PFSK-1 (cell line): ENCODE measurements around the gene COL23A1.
A peak's percentile ranks its signal among the peaks of the same experiment; 100 is the strongest.

Experiments
- FOXP2 ChIP-seq: optimal IDR thresholded peaks from 2 replicates; pipeline ENCODE3; 2011; ENCODE audit warnings: borderline replicate concordance, control low read depth, inconsistent platforms; ENCODE audit not compliant: insufficient read depth; ENCODE audit errors: extremely low read length, extremely low read depth
- POLR2AphosphoS5 ChIP-seq: IDR thresholded peaks from 2 replicates; pipeline ENCODE4 v1.6.1; 2012; ENCODE audit warnings: low read depth, mild to moderate bottlenecking, control low read depth, low read length, moderate library complexity
- REST ChIP-seq, 2 experiments: IDR thresholded peaks; 2 replicates each; pipeline versions ENCODE4 v1.6.1 to v1.8.0; 2011 to 2012; ENCODE audit warnings: low read depth in 2 of 2, low read length in 2 of 2, control low read depth in 1 of 2, inconsistent platforms in 1 of 2, mild to moderate bottlenecking in 1 of 2, moderate library complexity in 1 of 2; ENCODE audit not compliant: insufficient read depth in 1 of 2
- SIN3A ChIP-seq: IDR thresholded peaks from 2 replicates; pipeline ENCODE4 v1.6.1; 2012; ENCODE audit warnings: mild to moderate bottlenecking, low read length, moderate library complexity, borderline replicate concordance; ENCODE audit not compliant: insufficient read depth
- TAF1 ChIP-seq: IDR thresholded peaks from 2 replicates; pipeline ENCODE4 v1.6.1; 2012; ENCODE audit warnings: low read length, control low read depth, borderline replicate concordance; ENCODE audit not compliant: insufficient read depth

The COL23A1 gene

GRCh38 chr5:178209334-178210072 lies 380.7 kb downstream of the COL23A1 start:
- TF ChIP-seq TAF1, result no peak
- no peak for TF ChIP-seq REST (IDR thresholded peaks at IDR 0.05; ENCODE audit: insufficient read depth in 1 of 2, low read depth in 2 of 2, low read length in 2 of 2)
- TF ChIP-seq POLR2AphosphoS5, result no peak; the same call in 1 of the 2 replicates

GRCh38 chr5:178208540-178209227 lies 381.5 kb downstream of the COL23A1 start:
- TF ChIP-seq SIN3A (no peak), POLR2AphosphoS5 (no peak; the same call in 1 of the 2 replicates), TAF1 (no peak), REST (IDR thresholded peaks at IDR 0.05; ENCODE audit: insufficient read depth in 1 of 2, low read depth in 2 of 2, low read length in 2 of 2) (no peak), FOXP2 (no peak)

- TF ChIP-seq REST (IDR thresholded peaks at IDR 0.05; ENCODE audit: insufficient read depth in 1 of 2, low read depth in 2 of 2, low read length in 2 of 2), result no peak
- no peak for TF ChIP-seq TAF1
- TF ChIP-seq POLR2AphosphoS5, result no peak
- TF ChIP-seq SIN3A, result no peak
- TF ChIP-seq FOXP2, result no peak
Measured at GRCh38 chr5:178207917-178208280, 382.3 kb downstream of the COL23A1 start.

GRCh38 chr5:178207183-178207916 lies 382.8 kb downstream of the COL23A1 start:
- no peak for TF ChIP-seq FOXP2
- 0 out of 2 replicates have a peak, but pooled peaks have one; percentile 29 for TF ChIP-seq POLR2AphosphoS5

- TF ChIP-seq FOXP2 (no peak), SIN3A (no peak), TAF1 (no peak), POLR2AphosphoS5 (peak; percentile 17)
Measured at GRCh38 chr5:178206166-178207101, 383.8 kb downstream of the COL23A1 start.

GRCh38 chr5:178205749-178206047 lies 384.5 kb downstream of the COL23A1 start:
- TF ChIP-seq TAF1, result no peak
- no peak for TF ChIP-seq FOXP2
- TF ChIP-seq POLR2AphosphoS5, result no peak
- TF ChIP-seq REST (IDR thresholded peaks at IDR 0.05; ENCODE audit: insufficient read depth in 1 of 2, low read depth in 2 of 2, low read length in 2 of 2), result no peak
- no peak for TF ChIP-seq SIN3A
